ENCODE results near the gene SP3. TPM values are rescaled to one million over a fixed set of nuclear protein-coding genes. Genes with fewer than 3 reads are reported as not detected.

Gene SP3
- total and polyA plus RNA-seq, 12 donors: 8.6 to 45.7 (median 40.7) TPM

- 91 to 94% methylated on average over 5 of the region's 5 CpGs for WGBS, 2 donors
- Histone ChIP-seq H3K27me3 (no peaks in the 10 kb centered on the region), H3K4me3 (no peak overlapping the region), H3K9me3 (no peaks in the 10 kb centered on the region), H3K27ac (peak overlapping the region in 1 of 10 donors; percentile 36), H3K4me1 (peaks cover 4 to 96% (median 71%) of the 10 kb centered on the region in 9 donors), H3K36me3 (peaks cover 0 to 3% (median 0%) of the 10 kb centered on the region in 9 donors)
- no peak for TF ChIP-seq CTCF (IDR thresholded peaks at IDR 0.05)
- DNase-seq: no peak
- ATAC-seq: no peak
- intact Hi-C loops (cut with DNase I): no loop called here
Observed at GRCh38 chr2:173940208-173941020, 24.8 kb downstream of the SP3 start.

DNA sequence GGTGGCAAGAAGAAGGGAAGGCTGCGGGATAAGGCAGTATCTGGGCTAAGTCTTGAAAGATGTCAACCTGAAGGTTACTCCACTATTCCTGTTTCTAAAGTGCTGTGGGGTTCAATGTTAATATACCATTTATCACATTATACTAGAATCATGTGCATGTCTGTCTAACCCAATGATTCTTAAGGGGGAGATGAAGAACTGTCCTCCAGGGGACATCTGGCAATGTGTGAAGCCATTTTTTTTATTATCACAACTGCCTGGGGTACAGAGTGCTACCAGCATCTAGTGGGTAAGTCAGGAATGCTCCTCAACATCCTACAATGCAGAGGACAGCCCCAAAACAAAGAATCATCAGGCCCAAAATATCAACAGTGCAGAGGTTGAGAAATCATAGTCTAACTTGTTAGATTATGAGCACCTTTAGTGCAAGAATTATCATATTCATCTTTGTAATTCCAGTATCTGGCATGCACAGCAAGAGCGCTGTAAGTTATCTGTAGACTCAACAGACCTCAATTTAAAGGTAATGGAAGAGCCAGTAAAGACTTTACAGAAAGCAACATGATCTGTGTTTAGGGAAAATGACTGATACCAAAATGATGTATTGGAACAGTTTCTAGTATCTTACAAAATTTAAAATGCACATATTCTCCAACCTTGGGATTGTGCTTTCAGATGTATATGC, 26.3 kb downstream of the SP3 start:
- TF ChIP-seq CTCF (IDR thresholded peaks at IDR 0.05): no peak
- DNase-seq: no peak
- Histone ChIP-seq H3K9me3 (no peaks in the 10 kb centered on the region), H3K27me3 (no peaks in the 10 kb centered on the region), H3K27ac (no peak overlapping the region), H3K36me3 (peaks cover 0 to under 1% (median 0%) of the 10 kb centered on the region in 9 donors), H3K4me1 (peaks cover 4 to 96% (median 80%) of the 10 kb centered on the region in 9 donors), H3K4me3 (no peak overlapping the region)
- no peak for ATAC-seq
- 97 to 100% methylated on average over 2 of the region's 2 CpGs for WGBS, 2 donors
- intact Hi-C loops (cut with DNase I): no loop called here

DNA sequence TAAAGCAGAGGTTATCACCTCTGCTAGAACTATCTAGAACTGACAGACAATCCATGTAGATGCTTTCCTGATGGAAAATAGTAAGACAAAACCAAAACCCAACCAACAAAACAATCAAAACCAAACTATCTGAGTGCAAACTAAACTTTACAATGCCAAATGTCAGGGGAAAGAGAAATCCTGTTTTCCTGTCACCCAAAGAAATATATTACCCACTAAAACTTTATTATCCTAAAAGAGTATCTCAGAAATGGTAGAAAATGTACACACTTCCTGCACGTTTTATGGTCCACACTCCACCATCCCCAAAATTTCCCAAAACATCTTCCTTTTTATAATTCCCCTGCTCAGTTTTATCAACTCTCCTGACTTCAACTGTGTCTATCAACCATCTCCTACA, 29.9 kb downstream of the SP3 start:
- DNase-seq (no peak), ATAC-seq (no peak)
- H3K4me1 ChIP-seq: peaks cover 4 to 76% (median 53%) of the 10 kb centered on the region in 9 donors
- WGBS, 2 donors: 81 to 83% methylated on average over 1 of the region's 1 CpG
- intact Hi-C loops (cut with DNase I): no loop called here
- H3K27ac ChIP-seq: no peak overlapping the region
- no peak overlapping the region for H3K4me3 ChIP-seq
- no peaks in the 10 kb centered on the region for H3K27me3 ChIP-seq
- H3K36me3 ChIP-seq: peaks cover 0 to 30% (median 0%) of the 10 kb centered on the region in 9 donors
- H3K9me3 ChIP-seq: no peaks in the 10 kb centered on the region
- TF ChIP-seq CTCF (IDR thresholded peaks at IDR 0.05): no peak

DNA sequence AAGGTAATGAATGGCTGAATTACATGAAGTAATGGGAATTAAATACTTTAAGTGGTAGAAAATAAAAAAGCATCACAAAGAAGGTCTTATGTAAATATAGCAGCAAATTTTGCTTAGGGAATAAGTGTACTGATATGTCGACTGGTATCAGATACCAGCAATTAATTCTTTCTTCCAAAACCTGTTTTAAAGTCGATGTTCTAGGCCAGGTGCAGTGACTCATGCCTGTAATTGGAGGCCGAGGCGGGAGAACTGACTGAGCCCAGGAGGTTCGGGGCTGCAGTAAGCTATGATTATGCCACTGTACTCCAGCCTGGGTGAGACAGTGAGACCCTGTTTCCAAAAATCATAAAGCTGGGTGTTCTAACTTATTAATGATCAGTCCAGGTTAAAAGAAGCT, 30.3 kb downstream of the SP3 start:
- 75% methylated on average over 5 of the region's 5 CpGs for WGBS, 2 donors
- no peak for DNase-seq
- H3K27me3 ChIP-seq: no peaks in the 10 kb centered on the region
- no peak overlapping the region for H3K27ac ChIP-seq
- H3K4me3 ChIP-seq: no peak overlapping the region
- no peak for TF ChIP-seq CTCF (IDR thresholded peaks at IDR 0.05)
- peaks cover 0 to 30% (median 0%) of the 10 kb centered on the region in 9 donors for H3K36me3 ChIP-seq
- H3K9me3 ChIP-seq: no peaks in the 10 kb centered on the region
- intact Hi-C loops (cut with DNase I): no loop called here
- peaks cover 4 to 79% (median 49%) of the 10 kb centered on the region in 9 donors for H3K4me1 ChIP-seq
- no peak for ATAC-seq

Data from heart right ventricle (tissue), 16 donors.